ENCODE data around the gene CAMTA1. TPM values are rescaled to one million over a fixed set of nuclear protein-coding genes. Genes with fewer than 3 reads are reported as not detected.
"Not testable (repeated sequence)": the region's sequence is repeated elsewhere in the genome, so short reads cannot be mapped to it uniquely, and the experiment has no call there.

CAMTA1 gene
- total RNA-seq, 2 experiments from 2014 or later, result 45.5 to 45.6 TPM

DNA sequence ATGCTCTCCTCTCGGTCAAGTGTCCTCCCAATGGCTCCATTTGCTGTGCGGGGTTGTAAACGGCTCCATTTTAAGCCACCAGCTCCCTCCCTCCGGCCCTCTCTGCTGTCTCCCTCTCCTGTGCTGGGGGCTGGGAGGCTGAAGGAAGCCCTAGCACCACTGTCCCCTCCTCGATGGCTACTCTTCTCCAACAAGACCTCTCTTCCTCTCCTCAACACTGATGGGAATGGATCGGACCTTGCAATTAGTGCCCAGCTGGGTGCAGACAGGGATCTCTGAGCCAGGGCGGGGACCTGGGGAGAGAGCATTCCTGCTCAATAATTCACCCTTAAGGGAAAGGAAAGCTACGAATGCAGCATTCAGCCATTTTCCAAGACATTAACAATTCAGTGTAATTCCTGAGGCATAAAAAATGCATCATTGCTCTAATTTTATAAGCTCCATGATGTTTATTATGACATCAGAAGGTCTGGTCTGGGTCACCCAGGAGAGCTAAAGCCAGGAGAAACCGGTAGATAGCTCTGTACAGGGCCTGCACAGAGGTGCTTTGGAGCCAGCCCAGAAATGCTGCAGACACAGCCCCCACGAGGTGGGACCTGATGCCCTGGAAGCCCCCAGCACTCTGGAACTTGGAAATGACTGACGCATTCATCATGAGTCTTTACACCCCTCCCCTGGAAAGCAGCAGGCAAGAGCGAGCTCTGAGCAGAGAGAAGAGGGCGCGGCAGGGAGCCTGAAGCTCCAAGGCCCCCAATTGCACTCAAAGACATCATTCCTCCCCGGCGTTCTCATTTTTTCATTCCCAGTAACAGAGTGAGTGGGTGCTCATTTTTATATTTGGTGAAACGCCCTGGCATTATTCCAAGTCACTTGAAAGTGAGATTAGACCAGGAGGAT is 909.6 kb downstream of the CAMTA1 start:
- Mint-ChIP-seq H3K27ac (no peak overlapping the region), H3K4me1 (peaks cover 6% of the 10 kb centered on the region), H3K36me3 (no peaks in the 10 kb centered on the region), H3K27me3 (peaks cover 10% of the 10 kb centered on the region), H3K9me3 (peaks cover 4% of the 10 kb centered on the region), H3K4me3 (no peak overlapping the region)
- ATAC-seq (ENCODE audit: low read depth) (no peak), DNase-seq (no peak)
- POLR2A ChIA-PET, result no interaction called here

GRCh38 chr1:7695497-7696117 is 910.4 kb downstream of the CAMTA1 start:
- POLR2A ChIA-PET, result no interaction called here
- no peaks in the 10 kb centered on the region for H3K36me3 Mint-ChIP-seq
- peaks cover 4% of the 10 kb centered on the region for H3K9me3 Mint-ChIP-seq
- peaks cover 17% of the 10 kb centered on the region for H3K27me3 Mint-ChIP-seq
- H3K27ac Mint-ChIP-seq, result no peak overlapping the region
- DNase-seq (no peak), ATAC-seq (ENCODE audit: low read depth) (no peak)
- H3K4me1 Mint-ChIP-seq, result peaks cover 6% of the 10 kb centered on the region
- H3K4me3 Mint-ChIP-seq, result no peak overlapping the region

DNA sequence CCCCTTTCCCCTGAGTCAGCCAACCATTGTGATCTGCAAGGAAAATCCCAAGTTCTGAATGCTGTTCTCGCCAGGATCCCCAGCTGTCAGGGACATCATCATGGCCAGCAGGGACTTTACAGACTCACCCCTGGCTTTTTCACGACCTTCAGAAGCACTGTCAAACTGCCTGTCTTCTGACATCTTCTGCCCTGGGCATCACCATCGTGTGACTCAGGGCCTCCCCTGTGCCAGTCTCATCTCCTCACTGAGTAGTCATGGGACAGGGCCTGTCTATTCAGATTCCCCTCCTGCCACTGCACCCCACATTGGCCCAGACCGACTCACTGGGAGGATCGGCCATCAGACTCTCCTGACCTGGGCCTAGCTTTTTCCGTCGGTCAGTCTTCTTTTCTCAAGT is 913.4 kb downstream of the CAMTA1 start:
- Mint-ChIP-seq H3K27ac (no peak overlapping the region), H3K27me3 (peaks cover 32% of the 10 kb centered on the region), H3K4me1 (peaks cover 6% of the 10 kb centered on the region), H3K9me3 (peaks cover 4% of the 10 kb centered on the region), H3K36me3 (no peaks in the 10 kb centered on the region), H3K4me3 (no peak overlapping the region)
- DNase-seq, result no peak
- ATAC-seq (ENCODE audit: low read depth), result no peak
- POLR2A ChIA-PET, result no interaction called here

DNA sequence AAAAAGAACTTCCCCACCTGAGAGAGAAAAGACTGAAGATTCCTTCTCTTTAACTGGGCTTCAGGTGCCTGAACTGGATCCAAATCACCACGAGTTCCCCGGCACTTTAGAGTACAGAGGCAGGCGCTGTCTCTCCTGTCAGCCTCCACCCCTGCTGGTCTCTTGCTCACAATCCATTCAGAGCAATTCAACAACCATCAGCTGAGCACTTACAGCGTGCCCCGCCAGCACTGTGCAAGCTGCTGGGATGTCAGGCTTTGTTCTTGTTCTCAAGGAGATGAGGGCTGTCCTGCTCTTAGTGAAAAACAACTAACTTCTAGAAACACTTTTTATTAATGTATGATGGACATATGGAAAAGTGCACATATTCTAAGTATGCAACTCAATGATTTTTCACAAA is 917.1 kb downstream of the CAMTA1 start:
- no peaks in the 10 kb centered on the region for H3K36me3 Mint-ChIP-seq
- no peak for ATAC-seq (ENCODE audit: low read depth)
- no peak overlapping the region for H3K27ac Mint-ChIP-seq
- peaks cover 9% of the 10 kb centered on the region for H3K4me1 Mint-ChIP-seq
- POLR2A ChIA-PET, result no interaction called here
- no peaks in the 10 kb centered on the region for H3K9me3 Mint-ChIP-seq
- H3K4me3 Mint-ChIP-seq, result no peak overlapping the region
- DNase-seq, result no peak
- peaks cover 55% of the 10 kb centered on the region for H3K27me3 Mint-ChIP-seq

GRCh38 chr1:7703321-7704213 is 918.3 kb downstream of the CAMTA1 start:
- ATAC-seq (ENCODE audit: low read depth) (peak; percentile 2), DNase-seq (no peak)
- Mint-ChIP-seq H3K36me3 (no peaks in the 10 kb centered on the region), H3K4me3 (peak overlapping the region; percentile 58), H3K27ac (no peak overlapping the region), H3K4me1 (peaks cover 9% of the 10 kb centered on the region), H3K9me3 (no peaks in the 10 kb centered on the region), H3K27me3 (peaks cover 65% of the 10 kb centered on the region)
- POLR2A ChIA-PET, result interaction anchor here (0.6 kb wide), 1 partner anchor 23 kb away, joined by 4 read pairs; no protein-coding TSS in a partner anchor

DNA sequence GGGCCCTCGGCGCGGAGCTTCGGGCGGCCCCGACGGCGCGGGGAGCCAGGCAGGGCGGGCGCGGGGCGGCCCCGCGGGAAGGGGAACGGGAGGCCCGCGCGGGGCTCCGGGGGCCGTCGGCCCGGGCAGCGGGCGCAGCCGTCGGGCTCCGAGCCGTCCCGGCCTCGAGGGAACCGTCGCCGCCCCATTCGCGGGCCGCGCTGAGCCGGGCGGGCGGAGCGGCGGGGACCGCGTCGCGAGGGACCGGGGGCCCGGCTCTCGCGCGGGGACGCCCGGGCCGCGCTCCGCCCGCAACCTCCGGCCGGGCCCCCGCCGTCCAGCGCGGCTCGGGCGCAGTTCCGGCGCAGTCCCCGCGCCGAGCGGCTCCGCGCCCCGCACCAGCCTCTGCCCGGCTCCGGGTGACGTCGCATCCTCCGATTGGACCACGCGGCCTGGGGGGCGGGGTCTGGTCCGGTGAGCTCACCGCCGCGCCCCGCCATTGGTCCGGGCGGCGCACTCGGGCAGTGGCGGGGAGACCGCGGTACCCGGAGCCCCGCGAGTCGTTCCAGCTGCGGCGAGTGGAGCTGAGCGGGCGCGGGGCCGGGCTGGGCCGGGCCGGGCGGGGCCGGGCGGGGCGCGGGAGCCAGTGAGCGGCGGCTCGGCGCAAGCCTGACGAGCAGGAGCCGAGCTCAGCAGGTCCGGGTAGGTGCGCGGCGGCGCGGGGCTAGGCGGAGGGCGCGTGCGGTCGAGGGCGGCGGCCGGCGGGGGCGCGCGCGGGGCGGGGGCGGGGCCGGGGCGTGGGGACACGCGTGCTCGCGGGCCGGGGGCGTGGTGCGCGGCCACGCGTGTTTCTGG is 919.2 kb downstream of the CAMTA1 start:
- Mint-ChIP-seq H3K9me3 (no peaks in the 10 kb centered on the region), H3K27me3 (peaks cover 71% of the 10 kb centered on the region), H3K4me3 (peak overlapping the region; percentile 68), H3K27ac (no peak overlapping the region), H3K4me1 (peaks cover 4% of the 10 kb centered on the region), H3K36me3 (no peaks in the 10 kb centered on the region)
- peak; percentile 92 for ATAC-seq (ENCODE audit: low read depth)
- POLR2A ChIA-PET, result interaction anchor here (0.6 kb wide), 1 partner anchor 22 kb away, joined by 4 read pairs; no protein-coding TSS in a partner anchor
- DNase-seq, result peak; percentile 94

DNA sequence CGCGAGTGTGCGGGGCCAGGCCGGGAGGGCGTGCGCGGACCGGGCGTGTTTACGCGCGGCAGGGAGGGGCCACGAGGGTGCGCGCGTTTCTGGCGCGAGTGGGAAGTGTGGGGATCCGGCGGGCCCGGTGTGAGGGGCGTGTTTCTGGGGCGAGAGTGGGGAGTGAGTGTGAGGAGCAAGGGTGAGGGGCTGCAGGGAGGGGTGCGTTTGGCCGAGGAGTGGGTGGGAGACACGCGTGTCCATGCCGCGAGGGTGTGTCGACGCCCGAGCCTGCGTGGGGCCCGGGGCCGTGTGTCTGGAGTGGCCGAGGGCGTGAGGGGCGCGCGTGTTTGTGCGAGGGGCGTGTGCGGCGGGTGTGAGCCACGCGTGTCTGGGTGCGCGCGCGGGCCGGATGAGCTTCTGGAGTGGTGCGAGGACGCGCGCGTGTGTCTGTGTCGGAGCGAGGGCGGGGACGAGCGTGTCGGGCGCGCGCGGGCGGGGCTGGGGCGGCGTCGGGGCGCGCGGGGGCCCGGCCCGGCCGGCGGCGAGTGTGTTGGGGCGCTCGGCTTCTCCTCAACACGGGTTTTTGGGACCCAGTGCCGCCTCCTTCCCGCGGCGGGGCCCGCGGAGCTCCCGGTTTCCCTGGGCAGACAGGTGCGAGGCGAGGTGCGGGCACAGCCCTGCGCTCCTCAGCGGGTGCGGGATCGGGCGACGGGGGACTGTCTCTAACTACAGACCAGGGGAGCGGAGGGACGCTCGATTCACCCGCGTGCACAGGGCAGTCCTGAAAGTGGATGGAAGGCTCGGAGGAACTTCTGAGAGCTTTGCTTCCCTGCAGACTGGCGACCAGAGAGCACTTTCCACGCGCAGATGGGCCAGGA is 920.0 kb downstream of the CAMTA1 start:
- POLR2A ChIA-PET, result no interaction called here
- Mint-ChIP-seq H3K27me3 (peaks cover 70% of the 10 kb centered on the region), H3K4me1 (peaks cover 3% of the 10 kb centered on the region), H3K4me3 (peak overlapping the region; percentile 68), H3K9me3 (no peaks in the 10 kb centered on the region), H3K36me3 (no peaks in the 10 kb centered on the region), H3K27ac (no peak overlapping the region)
- DNase-seq (peak; percentile 47), ATAC-seq (ENCODE audit: low read depth) (no peak)

- H3K27ac Mint-ChIP-seq, result peak overlapping the region; percentile 61
- POLR2A ChIA-PET, result no interaction called here
- peaks cover 65% of the 10 kb centered on the region for H3K27me3 Mint-ChIP-seq
- ATAC-seq (ENCODE audit: low read depth), result no peak
- H3K4me1 Mint-ChIP-seq, result peaks cover 3% of the 10 kb centered on the region
- H3K4me3 Mint-ChIP-seq, result peak overlapping the region; percentile 63
- DNase-seq, result no peak
- no peaks in the 10 kb centered on the region for H3K36me3 Mint-ChIP-seq
- no peaks in the 10 kb centered on the region for H3K9me3 Mint-ChIP-seq
Measured at GRCh38 chr1:7705908-7706216, 920.6 kb downstream of the CAMTA1 start.

DNA sequence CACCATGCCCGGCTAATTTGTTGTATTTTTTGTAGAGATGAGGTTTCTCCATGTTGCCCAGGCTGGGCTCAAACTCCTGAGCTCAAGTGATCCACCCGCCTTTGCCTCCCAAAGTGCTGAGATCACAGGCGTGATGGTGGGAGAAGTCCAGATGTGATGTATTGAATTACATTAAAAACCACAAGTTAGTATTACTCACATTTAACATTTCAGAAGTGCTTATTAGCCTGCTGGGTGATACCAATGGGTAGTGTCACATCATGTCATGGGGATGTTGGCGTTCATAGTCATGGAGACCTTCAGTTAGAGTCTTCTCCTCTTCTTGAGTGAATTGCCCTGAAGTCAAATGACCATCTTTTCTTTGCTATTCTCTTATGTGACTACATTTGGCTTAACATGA is 922.3 kb downstream of the CAMTA1 start:
- Mint-ChIP-seq H3K27me3 (peaks cover 56% of the 10 kb centered on the region), H3K4me1 (peaks cover 3% of the 10 kb centered on the region), H3K36me3 (no peaks in the 10 kb centered on the region), H3K4me3 (no peak overlapping the region), H3K27ac (no peak overlapping the region), H3K9me3 (no peaks in the 10 kb centered on the region)
- ATAC-seq (ENCODE audit: low read depth) (no peak), DNase-seq (no peak)
- POLR2A ChIA-PET, result interaction anchor here (0.5 kb wide), 1 partner anchor 48 kb away, joined by 7 read pairs; no protein-coding TSS in a partner anchor

DNA sequence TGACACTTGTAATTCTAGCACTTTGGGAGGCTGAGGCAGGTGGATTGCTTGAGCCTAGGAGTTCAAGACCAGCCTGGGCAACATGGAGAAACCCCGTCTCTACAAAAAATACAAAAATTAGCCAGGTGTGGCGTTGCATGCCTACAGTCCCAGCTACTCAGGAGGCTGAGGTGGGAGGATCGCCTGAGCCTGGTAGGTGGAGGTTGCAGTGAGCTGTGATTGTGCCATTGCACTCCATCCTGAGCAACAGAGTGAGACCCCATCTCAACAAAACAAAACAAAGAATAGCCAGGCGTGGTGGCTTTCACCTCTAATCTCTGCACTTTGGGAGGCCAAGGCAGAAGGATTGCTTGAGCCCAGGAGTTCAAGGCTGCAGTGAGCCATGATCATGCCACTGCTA is 922.8 kb downstream of the CAMTA1 start:
- DNase-seq; H3K4me1 Mint-ChIP-seq; H3K4me3 Mint-ChIP-seq; H3K27ac Mint-ChIP-seq; H3K9me3 Mint-ChIP-seq; POLR2A ChIA-PET; H3K36me3 Mint-ChIP-seq; ATAC-seq (ENCODE audit: low read depth): not testable (repeated sequence)
- peaks cover 55% of the 10 kb centered on the region for H3K27me3 Mint-ChIP-seq

DNA sequence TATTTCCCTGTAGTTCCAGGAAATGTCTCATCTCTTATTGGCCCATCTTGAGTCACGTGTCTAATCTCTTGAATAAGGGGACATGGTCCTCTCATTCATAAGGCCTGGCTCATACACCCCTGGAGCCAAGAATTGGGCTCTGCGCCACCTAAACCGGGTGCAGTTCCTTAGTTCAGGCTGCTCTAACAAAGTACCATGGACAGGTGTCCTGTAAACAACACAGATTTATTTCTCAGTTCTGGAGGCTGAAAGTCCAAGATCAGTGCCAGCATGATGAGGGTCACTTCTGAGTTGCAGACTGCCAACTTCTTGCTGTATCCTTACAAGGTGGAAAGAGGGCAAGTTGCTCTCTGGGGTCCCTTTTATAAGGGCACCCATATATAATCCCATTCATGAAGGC is 925.6 kb downstream of the CAMTA1 start:
- peaks cover 55% of the 10 kb centered on the region for H3K27me3 Mint-ChIP-seq
- POLR2A ChIA-PET, result no interaction called here
- no peak overlapping the region for H3K27ac Mint-ChIP-seq
- no peak for DNase-seq
- H3K4me1 Mint-ChIP-seq, result peaks cover 2% of the 10 kb centered on the region
- ATAC-seq (ENCODE audit: low read depth), result no peak
- no peaks in the 10 kb centered on the region for H3K36me3 Mint-ChIP-seq
- no peak overlapping the region for H3K4me3 Mint-ChIP-seq
- no peaks in the 10 kb centered on the region for H3K9me3 Mint-ChIP-seq

GRCh38 chr1:7712731-7713323 is 927.6 kb downstream of the CAMTA1 start:
- Mint-ChIP-seq H3K4me3 (no peak overlapping the region), H3K4me1 (no peaks in the 10 kb centered on the region), H3K27me3 (peaks cover 36% of the 10 kb centered on the region), H3K27ac (no peak overlapping the region), H3K9me3 (no peaks in the 10 kb centered on the region), H3K36me3 (no peaks in the 10 kb centered on the region)
- DNase-seq (no peak), ATAC-seq (ENCODE audit: low read depth) (no peak)
- POLR2A ChIA-PET, result interaction anchor here (0.8 kb wide), 1 partner anchor 15 kb away, joined by 3 read pairs; no protein-coding TSS in a partner anchor
